ENCODE results near the gene GRM8.

- TF ChIP-seq CTCF (IDR thresholded peaks at IDR 0.05; ENCODE audit: borderline replicate concordance, extremely low read depth, low read length, poor library complexity, severe bottlenecking) (no peak), EZH2 (IDR thresholded peaks at IDR 0.05; ENCODE audit: borderline replicate concordance, low read depth, low read length, severe bottlenecking) (no peak)
Observed at GRCh38 chr7:127080576-127080975, 172.2 kb downstream of the GRM8 start.

Measured in DND-41 (cell line).